Bronchial epithelial cell (primary cell): ENCODE measurements around the gene CD44. TPM values are rescaled to one million over a fixed set of nuclear protein-coding genes. Genes with fewer than 3 reads are reported as not detected.
"Not testable (repeated sequence)": the region's sequence is repeated elsewhere in the genome, so short reads cannot be mapped to it uniquely, and the experiment has no call there.

Source experiments
- DNase-seq: peaks from one replicate; pipeline ENCODE4 v3.0.0-alpha.2; 2010; ENCODE audit warnings: low read depth
- FAIRE-seq: peaks from 2 replicates; lab custom pipeline; 2011; peaks lifted over from hg19 to GRCh38; lab: Jason Lieb, UNC
- H3K27me3 ChIP-seq: 2 replicates; pipeline ENCODE4 v1.5.1; 2011; ENCODE audit warnings: low read length; ENCODE audit not compliant: control insufficient read depth, insufficient read depth
- H3K36me3 ChIP-seq: 2 replicates; pipeline ENCODE4 v1.5.1; 2011; ENCODE audit warnings: low read length; ENCODE audit not compliant: control insufficient read depth, insufficient read depth
- H3K4me3 ChIP-seq: 2 replicates; pipeline ENCODE4 v1.5.1; 2011; ENCODE audit warnings: mild to moderate bottlenecking, low read depth, low read length, control low read depth
- CTCF ChIP-seq: IDR thresholded peaks from 2 replicates; pipeline ENCODE4 v1.5.1; 2011; ENCODE audit warnings: mild to moderate bottlenecking, moderate library complexity, low read length, control low read depth, inconsistent platforms; ENCODE audit not compliant: insufficient read depth, severe bottlenecking
- total RNA-seq: library from RNA; depleted of rRNA; stranded (reverse); fragments of >200 nt; gene quantifications from 2 replicates; pipeline ENCODE4 v1.2.1, GENCODE V29; 2014

The CD44 gene
- 254 and 319 TPM in 2 replicates for total RNA-seq

GRCh38 chr11:35138943-35139721 lies at the start of gene CD44:
TSS of gene CD44 (plus strand) at chr11:35139171. CDS start at chr11:35139304, 133 bp downstream.
- FAIRE-seq (no peak), DNase-seq (peak; percentile 80)
- TF ChIP-seq CTCF, result no peak
- peak within 1 kb of the TSS; percentile 96 for H3K4me3 ChIP-seq
- H3K27me3 ChIP-seq, result no peaks in the 10 kb centered on the region
- no peaks in the 10 kb centered on the region for H3K36me3 ChIP-seq

GRCh38 chr11:35089666-35090065 lies 49.3 kb upstream of the CD44 start:
- Histone ChIP-seq H3K4me3 (no peak overlapping the region), H3K27me3 (no peaks in the 10 kb centered on the region), H3K36me3 (no peaks in the 10 kb centered on the region)
- TF ChIP-seq CTCF, result no peak
- no peak for DNase-seq
- no peak for FAIRE-seq

- DNase-seq, result no peak
- no peaks in the 10 kb centered on the region for H3K27me3 ChIP-seq
- FAIRE-seq, result no peak
- H3K4me3 ChIP-seq, result no peak overlapping the region
- no peaks in the 10 kb centered on the region for H3K36me3 ChIP-seq
- no peak for TF ChIP-seq CTCF
Observed at GRCh38 chr11:35090125-35090524, 48.8 kb upstream of the CD44 start.

GRCh38 chr11:35090991-35091390 lies 48.0 kb upstream of the CD44 start:
- not testable (repeated sequence) for H3K4me3 ChIP-seq, DNase-seq, H3K36me3 ChIP-seq, H3K27me3 ChIP-seq, FAIRE-seq

GRCh38 chr11:35096723-35097122 lies 42.2 kb upstream of the CD44 start:
- no peaks in the 10 kb centered on the region for H3K36me3 ChIP-seq
- FAIRE-seq (no peak), DNase-seq (no peak)
- TF ChIP-seq CTCF, result no peak
- no peaks in the 10 kb centered on the region for H3K27me3 ChIP-seq
- no peak overlapping the region for H3K4me3 ChIP-seq

GRCh38 chr11:35097814-35098455 lies 41.0 kb upstream of the CD44 start:
- Histone ChIP-seq H3K4me3 (no peak overlapping the region), H3K36me3 (no peaks in the 10 kb centered on the region), H3K27me3 (no peaks in the 10 kb centered on the region)
- FAIRE-seq (no peak), DNase-seq (no peak)
- no peak for TF ChIP-seq CTCF
